NCI-H446 treated with DMSO at 0.1 percent for 48 hours (cell line): ENCODE results near the gene PBX3.

Experiments used
- DNase-seq: peaks from one replicate; lab custom pipeline; 2025; lab: John Stamatoyannopoulos, UW

The PBX3 gene

GRCh38 chr9:125995706-125996105 is 248.5 kb downstream of the PBX3 start:
- DNase-seq, result no peak

- DNase-seq, result no peak
These were observed 249.6 kb downstream of the PBX3 start for GRCh38 chr9:125996791-125997190.

GRCh38 chr9:125997196-125997823 is 250.1 kb downstream of the PBX3 start:
- DNase-seq, result no peak

- no peak for DNase-seq
These were observed 251.8 kb downstream of the PBX3 start for GRCh38 chr9:125998837-125999503.

DNA sequence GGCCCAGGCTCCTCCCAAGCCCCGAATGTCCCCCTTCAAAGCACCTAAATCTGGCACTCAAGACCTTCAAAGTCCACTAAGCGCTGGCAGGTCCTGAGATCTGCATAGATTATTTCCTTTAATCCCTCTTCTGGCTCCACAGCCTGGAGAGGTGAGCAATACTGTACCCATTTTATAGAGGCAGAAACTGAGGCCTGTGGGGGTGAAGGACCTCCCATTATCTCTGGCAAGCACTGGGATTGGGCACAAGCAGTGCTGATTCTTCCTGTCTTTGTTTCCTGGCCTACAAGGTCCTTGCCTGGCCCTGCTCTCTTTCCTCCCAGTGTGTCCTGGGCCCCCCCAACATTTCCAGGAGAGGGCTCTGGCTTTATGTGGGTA is 252.3 kb downstream of the PBX3 start:
- DNase-seq, result no peak

- DNase-seq, result no peak
These were observed 253.1 kb downstream of the PBX3 start for GRCh38 chr9:126000256-126000655.

GRCh38 chr9:126000731-126001580 is 253.8 kb downstream of the PBX3 start:
- no peak for DNase-seq

DNA sequence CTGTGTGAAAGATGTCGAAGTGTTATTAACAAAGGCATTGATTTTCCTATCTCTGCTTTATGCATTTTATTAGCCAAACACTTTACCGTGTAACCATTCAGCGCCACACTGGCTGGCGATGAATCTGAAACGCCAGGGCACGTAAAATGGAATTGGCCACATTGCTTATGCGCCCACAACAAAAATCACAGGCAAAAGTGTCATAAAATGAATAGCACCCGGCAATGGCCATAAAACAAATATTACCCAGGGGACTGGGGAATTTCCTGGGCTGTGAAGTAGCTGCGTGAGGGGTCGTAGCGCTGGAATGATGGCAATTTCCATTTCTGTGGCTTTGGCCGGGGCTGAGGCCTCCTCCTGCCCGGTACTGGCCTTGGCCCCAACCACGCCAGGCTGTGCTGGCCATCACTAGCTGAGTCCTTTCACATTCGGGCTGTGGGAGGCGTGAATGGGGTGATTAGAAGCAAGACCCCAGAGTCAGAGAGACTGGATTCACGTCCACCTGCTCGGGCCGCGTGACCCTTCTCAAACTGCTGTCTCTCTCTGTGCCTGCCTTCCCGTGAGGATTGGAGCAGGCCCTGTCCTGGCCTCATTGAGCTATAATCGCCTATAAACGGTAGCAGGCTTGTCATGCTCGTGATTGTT is 254.5 kb downstream of the PBX3 start:
- no peak for DNase-seq

DNA sequence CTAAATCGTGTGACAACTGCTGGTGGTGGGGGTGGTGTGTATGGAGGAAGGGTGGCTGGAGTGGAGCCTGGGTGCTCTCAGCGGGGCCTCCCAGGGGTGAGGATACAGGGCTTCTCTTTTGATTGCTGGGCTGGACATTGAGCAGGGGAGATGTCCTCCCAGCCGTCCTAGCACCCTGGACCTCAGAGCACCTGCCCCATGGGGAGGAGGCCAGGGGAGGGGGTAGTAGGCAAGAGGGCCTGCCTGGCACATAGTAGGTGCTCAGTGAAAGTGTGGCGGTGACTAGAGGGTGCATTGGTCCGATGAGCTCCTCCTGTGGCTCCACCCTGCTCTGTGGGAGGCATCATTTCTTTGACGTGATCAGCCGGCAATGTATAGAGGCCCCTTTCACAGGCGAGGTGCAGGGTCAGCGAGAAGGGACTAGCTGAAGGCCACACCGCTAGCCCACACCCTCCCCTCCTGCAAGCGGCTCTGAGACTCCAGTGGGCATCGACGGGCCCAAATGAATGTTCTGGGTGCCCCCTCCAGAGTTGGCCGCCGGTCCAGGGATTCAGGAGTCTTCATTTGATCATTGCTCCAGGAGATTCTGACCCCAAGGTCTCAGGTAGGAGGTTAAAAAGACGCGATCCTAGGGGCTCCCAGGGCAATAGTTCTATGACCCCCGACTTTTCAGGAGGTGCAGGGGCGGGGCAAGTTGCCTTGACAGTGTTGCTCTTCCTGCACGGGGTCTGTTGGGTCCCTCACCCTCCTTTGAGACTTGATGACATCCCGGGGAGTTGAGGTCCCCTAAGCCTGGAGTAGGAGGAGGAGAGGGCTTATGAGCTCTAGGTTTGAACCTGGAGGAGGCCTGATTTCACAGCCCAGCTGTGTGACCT is 255.5 kb downstream of the PBX3 start:
- DNase-seq, result no peak

DNA sequence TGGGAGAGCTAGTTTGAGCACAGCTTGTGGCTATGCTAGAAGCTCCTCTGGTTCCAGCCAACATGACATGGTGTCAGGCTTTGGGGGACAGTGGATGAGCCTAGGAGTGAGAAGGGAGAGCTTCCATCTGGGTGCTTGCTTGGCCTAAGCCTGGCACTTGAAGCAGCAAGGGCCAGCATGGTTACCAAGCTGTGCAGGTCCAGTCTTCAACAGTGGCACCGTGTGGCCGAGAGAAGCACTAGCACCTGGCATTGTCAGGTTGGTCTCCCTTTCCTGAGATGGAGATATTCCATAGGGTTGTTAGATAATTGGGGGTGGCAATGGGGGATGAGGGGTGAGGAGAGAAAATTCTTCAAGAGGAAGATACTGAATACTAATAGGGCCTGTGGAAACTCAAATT is 261.9 kb downstream of the PBX3 start:
- no peak for DNase-seq

- DNase-seq, result no peak
These were observed 267.6 kb downstream of the PBX3 start for GRCh38 chr9:126014726-126015125.

GRCh38 chr9:126015424-126015823 is 268.3 kb downstream of the PBX3 start:
- no peak for DNase-seq

GRCh38 chr9:126016579-126017290 is 269.6 kb downstream of the PBX3 start:
- no peak for DNase-seq
